HG03175 (cell line): ENCODE results near the gene ACAN.

Experiments used
- ATAC-seq: cut with Tn5 transposase; IDR thresholded peaks from one replicate; pipeline ENCODE4 v1.9.1; 2021; ENCODE audit warnings: mild to moderate bottlenecking, moderate library complexity; ENCODE audit not compliant: unreplicated experiment

ACAN gene

DNA sequence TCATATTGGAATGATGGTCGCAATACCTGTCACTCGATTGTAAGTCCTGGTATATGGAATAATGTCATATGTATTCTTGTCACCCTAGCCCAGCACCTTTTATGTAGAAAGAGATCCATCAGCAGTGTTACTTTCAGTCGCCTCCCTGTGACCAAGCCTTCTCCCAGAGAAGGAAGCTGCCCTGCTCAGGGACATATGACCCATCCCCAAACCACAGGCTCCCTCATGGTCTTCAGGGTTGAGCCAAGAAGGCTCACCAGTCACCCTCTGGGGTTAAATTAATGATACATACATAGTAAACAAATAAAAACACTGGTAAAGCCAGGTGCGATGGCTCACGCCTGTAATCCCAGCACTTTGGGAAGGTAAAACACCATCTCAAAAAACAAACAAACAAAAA, 114.5 kb downstream of the ACAN start:
- no peak for ATAC-seq

DNA sequence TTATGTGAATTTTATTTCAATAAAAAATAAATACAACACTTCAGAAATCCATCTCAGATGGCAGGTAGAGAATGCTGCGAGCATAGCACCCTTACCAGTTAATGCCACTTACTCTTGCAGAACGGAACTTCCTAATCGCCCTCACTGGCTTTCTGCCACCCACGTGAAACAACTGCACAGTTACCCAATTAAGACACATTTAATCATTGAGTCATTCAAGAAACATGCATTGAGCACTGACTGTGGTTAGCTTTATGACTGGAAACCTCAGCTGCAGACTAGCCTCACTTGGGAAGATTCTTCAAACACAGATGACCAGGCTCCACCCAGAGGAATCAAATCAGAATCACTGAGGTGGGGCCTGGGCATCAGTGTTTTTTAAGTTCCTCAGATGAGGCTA, 115.5 kb downstream of the ACAN start:
- peak; percentile 71 for ATAC-seq

DNA sequence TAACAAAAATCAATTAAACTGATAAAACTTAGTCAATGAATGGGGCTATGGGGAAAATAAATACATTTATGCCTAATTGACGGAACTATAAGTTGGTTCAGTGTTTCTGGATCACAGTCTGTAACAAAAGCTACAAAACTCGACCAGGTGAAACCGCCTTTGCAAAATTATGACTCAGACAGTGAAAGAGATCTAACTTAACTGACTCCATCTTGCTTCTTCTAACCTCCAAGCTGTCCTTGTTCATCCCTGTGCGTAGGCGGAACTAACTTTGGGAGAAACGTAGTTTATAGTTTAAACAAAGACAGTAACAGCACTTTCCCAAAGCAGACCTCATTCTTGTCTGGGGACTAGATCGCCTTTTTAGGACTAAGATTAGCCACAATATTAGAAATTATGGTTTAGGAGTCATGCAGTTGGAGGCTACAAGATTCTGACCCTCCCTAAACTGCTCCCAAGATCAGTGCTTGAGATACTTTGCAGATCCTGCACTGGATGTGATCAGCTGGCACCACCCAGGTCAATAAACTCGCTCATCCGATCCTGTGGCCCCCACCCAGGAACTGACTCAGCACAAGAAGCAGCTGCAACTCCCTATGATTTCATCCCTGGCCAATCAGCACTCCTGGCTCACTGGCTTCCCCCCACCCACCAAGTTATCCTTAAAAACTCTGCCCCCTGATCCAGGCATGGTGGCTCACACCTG, 117.1 kb downstream of the ACAN start:
- ATAC-seq: no peak

DNA sequence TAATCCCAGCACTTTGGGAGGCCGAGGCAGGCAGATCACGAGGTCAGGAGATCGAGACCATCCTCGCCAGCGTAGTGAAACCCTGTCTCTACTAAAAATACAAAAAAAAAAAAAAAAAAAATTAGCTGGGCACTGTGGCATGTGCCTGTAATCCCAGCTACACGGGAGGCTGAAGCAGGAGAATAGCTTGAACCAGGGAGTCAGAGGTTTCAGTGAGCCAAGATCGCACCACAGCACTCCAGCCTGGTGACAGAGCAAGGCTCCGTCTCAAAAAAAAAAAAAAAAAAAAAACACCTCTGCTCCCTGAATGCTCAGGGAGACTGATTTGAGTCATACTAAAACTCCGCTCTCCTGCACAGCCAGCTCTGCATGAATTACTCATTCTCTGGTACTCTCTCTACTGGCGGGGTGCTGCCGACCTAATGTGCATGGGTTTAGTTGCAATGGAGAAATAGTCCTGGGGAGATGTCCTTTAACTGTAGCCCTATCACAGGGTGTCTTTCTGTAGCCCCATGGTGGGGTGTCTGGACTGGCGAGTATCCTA, 117.7 kb downstream of the ACAN start:
- ATAC-seq: peak; percentile 85
